Fibroblast of villous mesenchyme (primary cell): ENCODE measurements around the gene PTPRH. TPM values are rescaled to one million over a fixed set of nuclear protein-coding genes. Genes with fewer than 3 reads are reported as not detected.

Source experiments
- DNase-seq: peaks from one replicate; pipeline ENCODE4 v3.0.0-alpha.2; 2010; ENCODE audit warnings: low read depth
- H3K4me3 ChIP-seq: 2 replicates; pipeline ENCODE4 v1.5.1; 2011; ENCODE audit warnings: low read depth, mild to moderate bottlenecking, low read length
- CTCF ChIP-seq: IDR thresholded peaks from 2 replicates; pipeline ENCODE4 v1.5.1; 2012; ENCODE audit warnings: low read depth, mild to moderate bottlenecking, low read length; ENCODE audit not compliant: insufficient read depth
- total RNA-seq: library from RNA; depleted of rRNA; stranded (reverse); fragments of >200 nt; gene quantifications from 2 replicates; pipeline ENCODE4 v1.2.3, GENCODE V29; 2012

The PTPRH gene
- total RNA-seq, 1 donor: 3.9 TPM

GRCh38 chr19:55146705-55147273, 62.5 kb downstream of the PTPRH start:
- no peak for TF ChIP-seq CTCF
- DNase-seq: no peak
- H3K4me3 ChIP-seq: peak overlapping the region; percentile 9

GRCh38 chr19:55146078-55146704, 63.1 kb downstream of the PTPRH start:
- DNase-seq: no peak
- peak; percentile 48 for TF ChIP-seq CTCF
- H3K4me3 ChIP-seq: no peak overlapping the region

- TF ChIP-seq CTCF: no peak
- no peak overlapping the region for H3K4me3 ChIP-seq
- no peak for DNase-seq
These were observed 64.1 kb downstream of the PTPRH start for GRCh38 chr19:55145232-55145631.

GRCh38 chr19:55141696-55142095, 67.6 kb downstream of the PTPRH start:
- DNase-seq: no peak
- no peak for TF ChIP-seq CTCF
- H3K4me3 ChIP-seq: no peak overlapping the region

- no peak overlapping the region for H3K4me3 ChIP-seq
- DNase-seq: no peak
- TF ChIP-seq CTCF: no peak
These were observed 71.4 kb downstream of the PTPRH start for GRCh38 chr19:55137915-55138314.

- H3K4me3 ChIP-seq: no peak overlapping the region
- no peak for DNase-seq
- TF ChIP-seq CTCF: no peak
These were observed 72.8 kb downstream of the PTPRH start for GRCh38 chr19:55136399-55137102.
